Keratinocyte (primary cell): Measurements from ENCODE around the gene PAPPA2. TPM values are rescaled to one million over a fixed set of nuclear protein-coding genes. Genes with fewer than 3 reads are reported as not detected.

Source experiments
- DNase-seq: peaks from one replicate; pipeline ENCODE4 v3.0.0-alpha.2; 2011; ENCODE audit warnings: low read depth, missing footprints, low spot score
- FAIRE-seq: peaks from 2 replicates; lab custom pipeline; 2011; peaks lifted over from hg19 to GRCh38; lab: Jason Lieb, UNC
- H2AFZ ChIP-seq: 2 replicates; pipeline ENCODE4 v1.6.0; 2012; ENCODE audit warnings: low read length, control low read depth, inconsistent platforms; ENCODE audit not compliant: control insufficient read depth
- H3K27ac ChIP-seq: 2 replicates; pipeline ENCODE4 v1.5.1; 2011; ENCODE audit warnings: low read length; ENCODE audit not compliant: control insufficient read depth, insufficient read depth
- H3K27me3 ChIP-seq: 3 replicates; pipeline ENCODE4 v1.6.0; 2011; ENCODE audit warnings: low read length; ENCODE audit not compliant: control insufficient read depth, insufficient read depth; ENCODE audit errors: extremely low read depth
- H3K36me3 ChIP-seq, 2 experiments: 2 replicates in 1 of 2; 3 replicates in 1 of 2; pipeline ENCODE4 v1.5.1; 2011; ENCODE audit warnings: low read length in 2 of 2, mild to moderate bottlenecking in 1 of 2; ENCODE audit not compliant: control insufficient read depth in 2 of 2, insufficient read depth in 2 of 2; ENCODE audit errors: extremely low read depth in 1 of 2
- H3K4me1 ChIP-seq: 3 replicates; pipeline ENCODE4 v1.5.1; 2011; ENCODE audit warnings: low read length; ENCODE audit not compliant: control insufficient read depth, insufficient read depth; ENCODE audit errors: extremely low read depth
- H3K4me2 ChIP-seq: 3 replicates; pipeline ENCODE4 v1.6.0; 2011; ENCODE audit warnings: low read depth, low read length; ENCODE audit not compliant: control insufficient read depth, insufficient read depth; ENCODE audit errors: extremely low read depth
- H3K4me3 ChIP-seq, 3 experiments: fragments of 200-600 bp in 1 of 3; sonication (generic) in 1 of 3; 2 replicates in 2 of 3; 3 replicates in 1 of 3; pipeline ENCODE4 v1.5.1; 2011 to 2016; ENCODE audit warnings: low read length in 3 of 3, mild to moderate bottlenecking in 3 of 3, control low read depth in 2 of 3, inconsistent platforms in 1 of 3, low read depth in 1 of 3, mixed read lengths in 1 of 3, mixed run types in 1 of 3, moderate library complexity in 1 of 3; ENCODE audit not compliant: control insufficient read depth in 2 of 3, insufficient read depth in 2 of 3; ENCODE audit errors: extremely low read depth in 1 of 3
- H3K79me2 ChIP-seq: 2 replicates; pipeline ENCODE4 v1.6.0; 2012; ENCODE audit warnings: low read length; ENCODE audit not compliant: control insufficient read depth, insufficient read depth
- H3K9ac ChIP-seq: 3 replicates; pipeline ENCODE4 v1.6.0; 2011; ENCODE audit warnings: low read length; ENCODE audit not compliant: control insufficient read depth, insufficient read depth; ENCODE audit errors: extremely low read depth
- H3K9me1 ChIP-seq: 3 replicates; pipeline ENCODE4 v1.6.0; 2011; ENCODE audit warnings: low read length; ENCODE audit not compliant: control insufficient read depth, insufficient read depth; ENCODE audit errors: extremely low read depth
- H3K9me3 ChIP-seq: 2 replicates; pipeline ENCODE4 v1.5.1; 2012; ENCODE audit warnings: low read depth, low read length; ENCODE audit not compliant: control insufficient read depth
- H4K20me1 ChIP-seq: 3 replicates; pipeline ENCODE4 v1.6.0; 2011; ENCODE audit warnings: low read length; ENCODE audit not compliant: control insufficient read depth, insufficient read depth; ENCODE audit errors: extremely low read depth
- EZH2 ChIP-seq: IDR thresholded peaks from one replicate; pipeline ENCODE4 v1.6.1; 2012; ENCODE audit warnings: inconsistent platforms, mild to moderate bottlenecking, low read length, moderate library complexity
- dilution Hi-C: fragments of 300-500 bp; cut with MboI; formaldehyde crosslinking; loops from one replicate; pipeline ENCODE4 v1.7.0; 2020; ENCODE audit warnings: low sequenced_read_pairs; ENCODE audit not compliant: extremely low pct_ligation_motif_present
- polyA plus RNA-seq, 5 experiments: library from polyadenylated mRNA; depleted of rRNA in 3 of 5; stranded (reverse) in 3 of 5; stranded (forward) in 1 of 5; unstranded in 1 of 5; fragments of >200 nt; gene quantifications; 1 replicate in 1 of 5; 2 replicates in 3 of 5; 3 replicates in 1 of 5; pipeline versions ENCODE4 v1.2.1 to v1.2.3, GENCODE V29; 2011 to 2012; ENCODE audit warnings: missing spikeins in 2 of 5, low read depth in 1 of 5, low replicate concordance in 1 of 5
- TF ChIP-seq, protein P1 (sequence below), 3 experiments: IDR thresholded peaks in 1 of 3; conservative IDR thresholded peaks in 1 of 3; optimal IDR thresholded peaks in 1 of 3; 2 replicates in 2 of 3; 3 replicates in 1 of 3; pipeline versions ENCODE3 to v1.5.1; 2011; ENCODE audit warnings: low read length in 3 of 3, mild to moderate bottlenecking in 3 of 3, moderate library complexity in 2 of 3, control low read depth in 1 of 3, inconsistent platforms in 1 of 3; ENCODE audit not compliant: insufficient read depth in 2 of 3; ENCODE audit errors: extremely low read depth in 1 of 3

The PAPPA2 gene
- polyA plus RNA-seq, 1 donor (not counting 4 experiments of a cell fraction or from before 2014, with no cell fraction given): 0.07 TPM

DNA sequence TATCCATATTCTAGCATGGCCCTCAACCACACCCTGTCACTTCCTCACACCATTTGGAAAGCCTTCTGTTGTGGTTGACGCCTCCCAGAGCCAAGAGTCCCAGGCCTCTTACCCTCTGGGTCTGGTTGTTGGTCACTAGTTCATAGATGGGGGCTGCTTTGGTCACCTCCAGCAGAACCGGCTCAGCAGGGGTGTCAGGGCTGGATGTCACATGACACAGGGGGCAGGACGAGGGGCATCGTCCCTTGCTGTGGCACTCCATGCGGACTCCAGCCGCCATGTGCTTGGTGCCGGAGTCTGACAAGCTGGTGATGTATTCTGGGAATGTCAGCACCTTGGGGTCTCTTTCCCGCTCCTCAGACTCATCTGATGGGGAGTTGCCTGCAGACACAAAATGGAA is 431.5 kb downstream of the PAPPA2 start:
- H3K4me1 ChIP-seq: peaks cover 5% of the 10 kb centered on the region
- no peak for DNase-seq
- TF ChIP-seq EZH2: no peak
- TF ChIP-seq, protein P1, sequence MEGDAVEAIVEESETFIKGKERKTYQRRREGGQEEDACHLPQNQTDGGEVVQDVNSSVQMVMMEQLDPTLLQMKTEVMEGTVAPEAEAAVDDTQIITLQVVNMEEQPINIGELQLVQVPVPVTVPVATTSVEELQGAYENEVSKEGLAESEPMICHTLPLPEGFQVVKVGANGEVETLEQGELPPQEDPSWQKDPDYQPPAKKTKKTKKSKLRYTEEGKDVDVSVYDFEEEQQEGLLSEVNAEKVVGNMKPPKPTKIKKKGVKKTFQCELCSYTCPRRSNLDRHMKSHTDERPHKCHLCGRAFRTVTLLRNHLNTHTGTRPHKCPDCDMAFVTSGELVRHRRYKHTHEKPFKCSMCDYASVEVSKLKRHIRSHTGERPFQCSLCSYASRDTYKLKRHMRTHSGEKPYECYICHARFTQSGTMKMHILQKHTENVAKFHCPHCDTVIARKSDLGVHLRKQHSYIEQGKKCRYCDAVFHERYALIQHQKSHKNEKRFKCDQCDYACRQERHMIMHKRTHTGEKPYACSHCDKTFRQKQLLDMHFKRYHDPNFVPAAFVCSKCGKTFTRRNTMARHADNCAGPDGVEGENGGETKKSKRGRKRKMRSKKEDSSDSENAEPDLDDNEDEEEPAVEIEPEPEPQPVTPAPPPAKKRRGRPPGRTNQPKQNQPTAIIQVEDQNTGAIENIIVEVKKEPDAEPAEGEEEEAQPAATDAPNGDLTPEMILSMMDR (optimal IDR thresholded peaks at IDR 0.05 in 1 of 3, IDR thresholded peaks at IDR 0.05 in 1 of 3, conservative IDR thresholded peaks at IDR 0.05 in 1 of 3; ENCODE audit: extremely low read depth in 1 of 3, insufficient read depth in 2 of 3, low read length in 3 of 3): no peak
- no peak overlapping the region for H3K4me2 ChIP-seq
- no peak for FAIRE-seq
- no peaks in the 10 kb centered on the region for H3K79me2 ChIP-seq
- no peaks in the 10 kb centered on the region for H3K36me3 ChIP-seq
- H3K27ac ChIP-seq: no peak overlapping the region
- dilution Hi-C loops: no loop called here
- H3K9me1 ChIP-seq: no peaks in the 10 kb centered on the region
- no peak overlapping the region for H3K4me3 ChIP-seq
- no peak overlapping the region for H3K9ac ChIP-seq
- peaks cover 15% of the 10 kb centered on the region for H3K27me3 ChIP-seq
- no peak overlapping the region for H2AFZ ChIP-seq
- H4K20me1 ChIP-seq: no peaks in the 10 kb centered on the region
- no peaks in the 10 kb centered on the region for H3K9me3 ChIP-seq
